Measurements from ENCODE around the gene METTL24. TPM values are rescaled to one million over a fixed set of nuclear protein-coding genes. Genes with fewer than 3 reads are reported as not detected.
"Not testable (repeated sequence)": the region's sequence is repeated elsewhere in the genome, so short reads cannot be mapped to it uniquely, and the experiment has no call there.

METTL24 gene
- total RNA-seq, 1 donor from 2014 or later = not detected

- intact Hi-C loops (cut with micrococcal nuclease) = no loop called here
Measured at GRCh38 chr6:110317189-110317588, 41.0 kb downstream of the METTL24 start.

DNA sequence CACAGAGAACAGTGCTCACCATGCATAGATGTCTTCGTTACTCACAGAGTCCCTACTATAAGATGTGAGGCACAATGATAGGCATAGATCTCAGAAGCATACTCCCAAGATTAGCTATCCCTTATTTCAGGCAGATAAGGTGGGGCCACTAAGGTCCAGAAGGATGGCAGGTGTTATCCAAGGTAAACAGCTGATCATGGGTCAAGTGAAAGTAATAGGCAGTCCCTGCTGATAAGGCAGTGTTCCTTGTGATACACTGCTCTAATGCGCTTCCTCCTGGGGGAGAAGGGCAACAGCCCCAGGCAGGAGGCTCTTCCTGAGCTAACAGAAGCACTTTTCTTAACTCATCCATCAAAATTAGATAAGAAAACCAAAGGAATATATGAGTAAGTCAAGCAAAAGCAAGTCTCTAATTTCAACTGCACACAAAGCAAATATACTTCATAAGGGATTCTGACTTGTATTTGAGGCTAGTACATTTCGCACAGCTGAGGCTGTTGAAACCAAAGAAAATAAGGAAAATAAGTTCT lies 42.2 kb downstream of the METTL24 start:
- intact Hi-C loops (cut with micrococcal nuclease) = no loop called here

GRCh38 chr6:110315207-110315868 lies 42.8 kb downstream of the METTL24 start:
- intact Hi-C loops (cut with micrococcal nuclease) = no loop called here

DNA sequence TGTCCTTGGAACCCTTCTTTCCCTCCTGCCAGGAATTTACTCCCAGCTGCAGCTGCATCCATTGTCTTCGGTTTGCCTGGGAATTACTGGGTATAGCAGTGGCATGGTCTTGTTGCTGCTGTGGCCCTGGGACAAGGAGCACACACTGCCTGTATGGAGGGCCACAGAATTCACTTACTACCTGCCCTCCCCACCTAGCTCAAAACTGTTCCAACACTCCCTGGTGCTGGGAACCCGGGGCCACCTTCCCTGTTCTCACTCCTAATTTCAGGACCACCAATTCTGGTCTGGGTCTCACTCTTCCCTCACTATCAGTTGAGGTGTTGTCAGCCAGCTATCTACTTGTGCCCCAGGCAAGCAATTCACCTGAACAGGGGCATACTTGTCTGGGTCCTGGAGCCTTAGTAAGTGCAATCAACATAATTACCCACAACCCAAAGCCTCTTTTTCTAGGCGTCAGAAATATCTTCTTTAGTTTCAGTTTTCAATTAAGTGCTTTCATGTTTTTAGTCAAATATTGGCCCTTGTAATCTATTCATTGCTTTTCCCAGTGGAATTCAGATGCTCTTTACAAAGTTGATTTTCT lies 47.2 kb downstream of the METTL24 start:
- intact Hi-C loops (cut with micrococcal nuclease) = no loop called here

- intact Hi-C loops (cut with micrococcal nuclease) = not testable (repeated sequence)
Measured at GRCh38 chr6:110309432-110309831, 48.7 kb downstream of the METTL24 start.

GRCh38 chr6:110307368-110307767 lies 50.8 kb downstream of the METTL24 start:
- intact Hi-C loops (cut with micrococcal nuclease) = no loop called here

DNA sequence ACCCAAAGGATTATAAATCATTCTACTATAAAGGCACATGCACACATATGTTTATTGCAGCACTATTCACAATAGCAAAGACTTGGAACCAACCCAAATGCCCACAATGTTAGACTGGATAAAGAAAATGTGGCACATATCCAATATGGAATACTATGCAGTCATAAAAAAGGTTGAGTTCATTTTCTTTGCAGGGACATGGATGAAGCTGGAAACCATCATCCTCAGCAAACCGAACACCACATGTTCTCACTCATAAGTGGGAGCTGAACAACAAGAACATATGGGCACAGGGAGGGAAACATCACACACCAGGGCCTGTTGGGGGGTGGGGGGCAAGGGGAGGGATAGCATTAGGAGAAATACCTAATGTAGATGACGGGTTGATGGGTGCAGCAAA lies 52.3 kb downstream of the METTL24 start:
- intact Hi-C loops (cut with micrococcal nuclease) = not testable (repeated sequence)

- intact Hi-C loops (cut with micrococcal nuclease) = not testable (repeated sequence)
Measured at GRCh38 chr6:110303692-110304091, 54.5 kb downstream of the METTL24 start.

DNA sequence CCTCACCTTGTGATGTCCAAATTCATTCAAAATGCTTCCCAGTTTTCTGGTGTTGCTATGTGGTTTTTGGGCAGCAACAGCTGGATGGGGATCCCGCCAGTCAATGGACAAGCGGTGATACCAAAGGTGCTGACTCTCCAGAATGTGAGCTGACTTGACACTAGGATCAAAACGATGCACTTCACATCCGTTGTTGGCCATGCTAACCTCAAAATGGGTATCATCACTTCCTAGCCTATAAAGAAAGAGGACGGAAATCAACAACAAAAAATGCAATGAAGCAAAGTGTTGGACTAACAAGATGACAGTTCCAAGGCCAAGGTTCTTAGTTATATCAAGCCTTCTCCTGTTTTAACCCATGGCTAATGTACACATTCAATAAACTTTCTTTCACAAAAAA lies 59.2 kb downstream of the METTL24 start:
- intact Hi-C loops (cut with micrococcal nuclease) = no loop called here

DNA sequence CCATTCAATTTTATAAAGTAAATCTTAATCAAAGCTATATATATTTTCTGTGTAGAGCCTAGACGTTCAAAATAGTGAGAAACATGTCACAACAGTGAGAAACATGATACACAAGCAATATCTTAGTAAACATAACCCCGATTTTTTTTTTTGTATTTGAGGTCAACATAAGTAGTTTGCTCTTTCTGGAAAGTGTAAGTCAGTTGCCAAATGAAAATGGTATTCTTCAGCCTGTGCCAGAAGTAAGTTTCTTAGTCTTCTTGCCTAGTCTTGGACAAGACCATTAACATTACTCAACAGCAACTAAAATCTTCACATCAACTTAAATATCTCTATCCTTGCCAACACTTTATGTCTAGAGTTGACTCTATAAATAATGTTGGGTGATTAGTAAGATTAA lies 59.7 kb downstream of the METTL24 start:
- intact Hi-C loops (cut with micrococcal nuclease) = no loop called here

- intact Hi-C loops (cut with micrococcal nuclease) = no loop called here
Measured at GRCh38 chr6:110296241-110297025, 61.7 kb downstream of the METTL24 start.

GRCh38 chr6:110295451-110296165 lies 62.5 kb downstream of the METTL24 start:
- intact Hi-C loops (cut with micrococcal nuclease) = no loop called here

GRCh38 chr6:110287462-110288341 lies 70.4 kb downstream of the METTL24 start:
- intact Hi-C loops (cut with micrococcal nuclease) = no loop called here

- intact Hi-C loops (cut with micrococcal nuclease) = no loop called here
Measured at GRCh38 chr6:110285306-110286060, 72.7 kb downstream of the METTL24 start.

DNA sequence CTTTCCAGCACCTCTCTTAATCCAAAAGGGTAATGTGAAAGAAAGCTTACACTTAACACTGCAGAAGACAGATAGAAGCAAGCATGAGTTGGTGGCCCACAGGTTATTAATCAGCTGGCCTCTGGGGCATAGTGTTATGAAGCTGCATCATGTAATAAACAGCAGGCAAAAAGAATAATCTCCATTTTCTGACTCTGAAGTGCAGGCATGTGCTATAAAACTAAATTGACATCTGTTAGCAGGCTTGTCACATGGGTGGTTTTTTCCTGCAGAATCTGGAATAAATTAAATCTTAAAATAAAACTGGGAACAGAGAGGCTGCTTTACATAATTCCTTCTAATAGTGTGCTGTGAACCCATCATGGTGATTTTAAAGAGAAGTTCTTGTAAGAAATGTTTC lies 73.3 kb downstream of the METTL24 start:
- intact Hi-C loops (cut with micrococcal nuclease) = no loop called here

DNA sequence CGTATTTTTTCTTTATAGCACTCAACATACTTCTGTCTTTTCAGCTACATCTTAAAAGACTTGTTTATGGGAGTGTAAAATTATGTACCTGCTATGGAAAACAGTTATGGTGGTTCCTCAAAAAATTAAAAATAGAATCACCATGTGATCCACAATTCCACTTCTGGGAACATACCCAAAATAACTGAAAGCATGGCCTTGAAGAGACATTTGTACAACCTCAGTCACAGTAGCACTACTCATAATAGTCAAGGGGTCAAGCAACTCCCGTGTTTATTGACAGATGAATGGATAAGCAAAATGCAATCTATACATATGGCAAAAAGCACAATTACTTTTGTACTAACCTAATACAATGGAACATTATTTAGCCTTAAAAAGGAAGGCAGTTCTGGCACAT lies 74.5 kb downstream of the METTL24 start:
- intact Hi-C loops (cut with micrococcal nuclease) = no loop called here

GRCh38 chr6:110282412-110282811 lies 75.7 kb downstream of the METTL24 start:
- intact Hi-C loops (cut with micrococcal nuclease) = no loop called here

DNA sequence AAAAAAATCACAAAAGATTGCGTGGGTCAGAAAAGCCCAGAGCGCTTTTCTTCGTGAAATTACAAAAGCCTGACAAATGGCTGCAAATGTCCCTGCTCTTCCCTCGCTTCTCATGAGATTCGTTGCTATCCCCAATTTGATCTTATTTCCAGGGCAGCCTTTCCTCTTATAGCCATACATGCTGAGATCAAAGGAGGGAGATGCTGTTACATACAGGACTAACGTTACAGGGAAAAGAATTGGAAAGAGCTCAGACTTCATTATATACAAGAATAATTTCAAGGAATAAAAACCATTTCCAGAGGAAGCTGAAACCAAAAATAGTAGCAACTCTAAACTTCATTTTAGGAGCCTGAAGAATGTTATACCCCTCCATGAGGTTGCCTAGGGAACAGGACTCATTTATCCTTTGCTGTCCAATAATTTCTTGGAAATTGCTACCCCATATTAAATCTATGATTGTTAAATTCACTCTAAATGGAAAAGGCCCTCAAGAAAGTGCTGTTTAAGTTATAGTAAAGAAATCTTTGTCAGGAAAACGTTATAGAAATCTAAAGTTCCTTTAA lies 81.0 kb downstream of the METTL24 start:
- intact Hi-C loops (cut with micrococcal nuclease) = no loop called here

GRCh38 chr6:110272781-110273180 lies 85.4 kb downstream of the METTL24 start:
- intact Hi-C loops (cut with micrococcal nuclease) = not testable (repeated sequence)

DNA sequence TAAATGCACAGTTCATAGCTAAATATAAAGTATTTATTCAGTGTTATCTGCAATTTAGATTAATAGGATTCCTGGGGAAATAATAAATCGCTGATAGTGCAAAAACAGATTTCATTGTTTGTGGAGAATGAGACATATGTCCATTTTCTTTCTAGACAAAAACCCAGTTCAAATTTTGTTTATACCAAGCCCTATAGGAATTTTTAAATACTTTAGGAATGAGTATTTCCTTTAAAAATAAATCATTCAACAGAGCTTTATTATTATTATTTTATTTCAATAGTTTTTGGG lies 86.5 kb downstream of the METTL24 start:
- intact Hi-C loops (cut with micrococcal nuclease) = no loop called here
